H1 (cell line): ENCODE data around the gene MMP11. TPM values are rescaled to one million over a fixed set of nuclear protein-coding genes. Genes with fewer than 3 reads are reported as not detected.

Experiments
- CTCF ChIA-PET: fragments of 300-600 bp; sonication (Branson Sonifier 250); formaldehyde crosslinking; loops from one replicate; lab custom pipeline; 2021; ENCODE audit not compliant: partially characterized antibody; lab: Charles Lee
- POLR2A ChIA-PET: fragments of 300-600 bp; sonication (Branson Sonifier 250); formaldehyde crosslinking; loops from one replicate; lab custom pipeline; 2021; ENCODE audit warnings: inconsistent platforms; ENCODE audit not compliant: partially characterized antibody; lab: Charles Lee
- DNase-seq, 2 experiments: peaks; one replicate each; pipeline versions ENCODE4 v3.0.0 to v3.0.0-alpha.2; 2010 to 2022; ENCODE audit warnings: low spot score in 2 of 2, low read depth in 1 of 2, mixed read lengths in 1 of 2
- FAIRE-seq: peaks from 2 replicates; lab custom pipeline; 2011; peaks lifted over from hg19 to GRCh38; lab: Jason Lieb, UNC
- H2AFZ ChIP-seq: 2 replicates; pipeline ENCODE4 v1.8.1; 2012; ENCODE audit warnings: low read length, inconsistent platforms
- H2AK5ac ChIP-seq: 2 replicates; pipeline ENCODE4 v1.6.1; 2013; ENCODE audit warnings: low read depth, low read length
- H2BK120ac ChIP-seq: replicated peaks from 2 replicates; pipeline ENCODE3; 2013; ENCODE audit warnings: low read depth, low read length, inconsistent platforms
- H2BK12ac ChIP-seq: 2 replicates; pipeline ENCODE4 v1.6.1; 2013; ENCODE audit warnings: low read depth, low read length
- H2BK15ac ChIP-seq: 2 replicates; pipeline ENCODE4 v1.6.1; 2013; ENCODE audit warnings: low read length
- H2BK20ac ChIP-seq: 2 replicates; pipeline ENCODE4 v1.6.1; 2013; ENCODE audit warnings: low read length
- H2BK5ac ChIP-seq: 2 replicates; pipeline ENCODE4 v1.6.1; 2013; ENCODE audit warnings: low read depth, low read length
- H3K14ac ChIP-seq: 2 replicates; pipeline ENCODE4 v1.6.1; 2013; ENCODE audit warnings: inconsistent platforms; ENCODE audit not compliant: insufficient read length
- H3K18ac ChIP-seq: 2 replicates; pipeline ENCODE4 v1.6.1; 2013; ENCODE audit warnings: low read length; ENCODE audit errors: extremely low read depth
- H3K23ac ChIP-seq: 2 replicates; pipeline ENCODE4 v1.6.1; 2013; ENCODE audit warnings: inconsistent platforms; ENCODE audit not compliant: insufficient read length
- H3K23me2 ChIP-seq: 2 replicates; pipeline ENCODE4 v1.6.1; 2013; ENCODE audit warnings: low read depth, low read length
- H3K27ac ChIP-seq: 2 replicates; pipeline ENCODE4 v1.6.1; 2011; ENCODE audit warnings: low read depth, low read length, inconsistent platforms
- H3K27me3 ChIP-seq, 4 experiments: replicated peaks in 1 of 4; 1 replicate in 1 of 4; 2 replicates in 3 of 4; pipeline versions ENCODE4 v1.6.1 to v1.8.1; 2011 to 2013; ENCODE audit warnings: low read length in 3 of 4, mild to moderate bottlenecking in 3 of 4, inconsistent platforms in 2 of 4, mixed read lengths in 2 of 4, moderate library complexity in 1 of 4; ENCODE audit not compliant: control insufficient read depth in 3 of 4, insufficient read depth in 3 of 4; ENCODE audit errors: extremely low read depth in 1 of 4
- H3K36me3 ChIP-seq, 4 experiments: 2 replicates each; pipeline versions ENCODE4 v1.6.1 to v1.8.1; 2011 to 2013; ENCODE audit warnings: mild to moderate bottlenecking in 4 of 4, low read length in 3 of 4, moderate library complexity in 2 of 4, control low read depth in 1 of 4, inconsistent platforms in 1 of 4; ENCODE audit not compliant: insufficient read depth in 4 of 4, control insufficient read depth in 2 of 4
- H3K4ac ChIP-seq: replicated peaks from 2 replicates; pipeline ENCODE3; 2013; ENCODE audit warnings: low read length, low read depth, mixed read lengths, inconsistent platforms; ENCODE audit not compliant: insufficient read length
- H3K4me1 ChIP-seq, 4 experiments: replicated peaks in 1 of 4; 1 replicate in 1 of 4; 2 replicates in 3 of 4; pipeline versions ENCODE4 v1.6.1 to v1.8.1; 2011 to 2013; ENCODE audit warnings: low read length in 3 of 4, inconsistent platforms in 2 of 4, mixed read lengths in 1 of 4; ENCODE audit not compliant: insufficient read depth in 4 of 4, control insufficient read depth in 3 of 4
- H3K4me2 ChIP-seq, 2 experiments: 2 replicates each; pipeline versions ENCODE4 v1.6.1 to v1.8.1; 2011 to 2013; ENCODE audit warnings: low read depth in 2 of 2, low read length in 2 of 2, control low read depth in 1 of 2, inconsistent platforms in 1 of 2, mild to moderate bottlenecking in 1 of 2; ENCODE audit not compliant: insufficient read depth in 1 of 2
- H3K4me3 ChIP-seq, 4 experiments: fragments of 200-600, 300-600 bp in 1 of 4; sonication (generic), shearing (Covaris generic), sonication (Bioruptor Twin) in 1 of 4; 2 replicates each; pipeline versions ENCODE4 v1.5.1 to v1.8.1; 2011 to 2016; ENCODE audit warnings: low read length in 4 of 4, low read depth in 3 of 4, control low read depth in 2 of 4, inconsistent platforms in 2 of 4, mild to moderate bottlenecking in 2 of 4, mixed read lengths in 1 of 4, moderate library complexity in 1 of 4; ENCODE audit not compliant: insufficient read depth in 2 of 4; ENCODE audit errors: extremely low read depth in 1 of 4
- H3K56ac ChIP-seq: replicated peaks from 2 replicates; pipeline ENCODE3; 2013; ENCODE audit warnings: low read depth, mild to moderate bottlenecking, mixed read lengths, low read length, inconsistent platforms; ENCODE audit not compliant: insufficient read length
- H3K79me1 ChIP-seq: 2 replicates; pipeline ENCODE4 v1.6.1; 2013; ENCODE audit warnings: low read depth, low read length, control low read depth
- H3K79me2 ChIP-seq, 2 experiments: 2 replicates each; pipeline versions ENCODE4 v1.6.1 to v1.8.1; 2012 to 2013; ENCODE audit warnings: low read length in 2 of 2, mild to moderate bottlenecking in 2 of 2, inconsistent platforms in 1 of 2; ENCODE audit not compliant: insufficient read depth in 2 of 2, control insufficient read depth in 1 of 2
- H3K9ac ChIP-seq, 4 experiments: replicated peaks in 1 of 4; 1 replicate in 1 of 4; 2 replicates in 3 of 4; pipeline versions ENCODE4 v1.6.1 to v1.8.1; 2011 to 2013; ENCODE audit warnings: low read depth in 3 of 4, low read length in 3 of 4, control low read depth in 2 of 4, mild to moderate bottlenecking in 2 of 4, moderate library complexity in 2 of 4, inconsistent platforms in 1 of 4; ENCODE audit errors: extremely low read depth in 1 of 4
- H3K9me3 ChIP-seq, 2 experiments: 2 replicates each; pipeline versions ENCODE4 v1.6.1 to v1.8.1; 2012 to 2013; ENCODE audit warnings: mild to moderate bottlenecking in 2 of 2, moderate library complexity in 2 of 2, control low read depth in 1 of 2, inconsistent platforms in 1 of 2, low read depth in 1 of 2, low read length in 1 of 2, mixed read lengths in 1 of 2; ENCODE audit not compliant: insufficient read depth in 2 of 2
- H4K20me1 ChIP-seq, 2 experiments: replicated peaks in 1 of 2; 2 replicates each; pipeline versions ENCODE3 to v1.8.1; 2011 to 2013; ENCODE audit warnings: inconsistent platforms in 2 of 2, low read length in 2 of 2, mild to moderate bottlenecking in 1 of 2; ENCODE audit not compliant: insufficient read depth in 2 of 2, control insufficient read depth in 1 of 2
- H4K5ac ChIP-seq: 2 replicates; pipeline ENCODE4 v1.6.1; 2013; ENCODE audit warnings: low read length, low read depth, mixed read lengths, inconsistent platforms; ENCODE audit not compliant: insufficient read length
- H4K8ac ChIP-seq: 2 replicates; pipeline ENCODE4 v1.8.0; 2013; ENCODE audit warnings: mild to moderate bottlenecking, moderate library complexity, low read length, inconsistent platforms; ENCODE audit not compliant: insufficient read depth; ENCODE audit errors: extremely low read depth
- H4K91ac ChIP-seq: replicated peaks from 2 replicates; pipeline ENCODE3; 2013; ENCODE audit warnings: low read length, mixed read lengths, inconsistent platforms; ENCODE audit not compliant: insufficient read length
- BCL11A ChIP-seq, 2 experiments: IDR thresholded peaks; one replicate each; pipeline ENCODE4 v1.6.1; 2011; ENCODE audit warnings: low read depth in 2 of 2, low read length in 2 of 2, mild to moderate bottlenecking in 2 of 2
- BRCA1 ChIP-seq: IDR thresholded peaks from 2 replicates; pipeline ENCODE4 v1.6.1; 2012; ENCODE audit warnings: low read depth, low read length, improper control_type of control experiment
- CEBPB ChIP-seq: IDR thresholded peaks from 2 replicates; pipeline ENCODE4 v1.6.1; 2012; ENCODE audit warnings: low read depth, low read length
- EP300 ChIP-seq, 2 experiments: IDR thresholded peaks; 1 replicate in 1 of 2; 2 replicates in 1 of 2; pipeline ENCODE4 v1.6.1; 2011 to 2012; ENCODE audit warnings: low read depth in 2 of 2, low read length in 2 of 2, mild to moderate bottlenecking in 2 of 2, borderline replicate concordance in 1 of 2, inconsistent platforms in 1 of 2, moderate library complexity in 1 of 2
- GTF2F1 ChIP-seq: IDR thresholded peaks from 2 replicates; pipeline ENCODE4 v1.6.1; 2012; ENCODE audit warnings: low read depth, low read length, improper control_type of control experiment, borderline replicate concordance
- KDM4A ChIP-seq: IDR thresholded peaks from one replicate; pipeline ENCODE4 v1.7.1; 2012; ENCODE audit warnings: low read depth, mild to moderate bottlenecking, moderate library complexity, low read length, inconsistent platforms; ENCODE audit not compliant: severe bottlenecking
- POLR2A ChIP-seq, 2 experiments: IDR thresholded peaks; 1 replicate in 1 of 2; 2 replicates in 1 of 2; pipeline ENCODE4 v1.6.1; 2011; ENCODE audit warnings: low read depth in 2 of 2, low read length in 2 of 2, mild to moderate bottlenecking in 2 of 2; ENCODE audit errors: control extremely low read depth in 1 of 2
- RBBP5 ChIP-seq: IDR thresholded peaks from 2 replicates; pipeline ENCODE4 v1.7.1; 2012; ENCODE audit warnings: low read depth, mild to moderate bottlenecking, inconsistent platforms, low read length, moderate library complexity, borderline replicate concordance
- TBP ChIP-seq: IDR thresholded peaks from 2 replicates; pipeline ENCODE4 v1.6.1; 2011; ENCODE audit warnings: low read depth, low read length, improper control_type of control experiment
- TCF12 ChIP-seq: IDR thresholded peaks from 2 replicates; pipeline ENCODE4 v1.6.1; 2011; ENCODE audit warnings: low read depth, mild to moderate bottlenecking, low read length
- YY1 ChIP-seq: IDR thresholded peaks from 2 replicates; pipeline ENCODE4 v1.6.1; 2011; ENCODE audit warnings: low read depth, mild to moderate bottlenecking, low read length
- WGBS, 2 experiments: shearing (Covaris generic) in 1 of 2; methylation state at CpG; one replicate each; pipeline versions ENCODE4 v1.1.6 to v1.1.7; 2013 to 2015; ENCODE audit warnings: low lambda C conversion rate in 2 of 2, mixed read lengths in 2 of 2, inconsistent platforms in 1 of 2, low coverage in 1 of 2, missing lambda C conversion rate in 1 of 2; ENCODE audit not compliant: insufficient replicate concordance in 2 of 2, insufficient coverage in 1 of 2, insufficient read length in 1 of 2; ENCODE audit errors: extremely low coverage in 1 of 2, missing lambda C conversion rate in 1 of 2; 5-methylcytosine and 5-hydroxymethylcytosine counted together
- polyA plus RNA-seq, 7 experiments: library from polyadenylated mRNA; depleted of rRNA in 3 of 7; stranded (reverse) in 5 of 7; unstranded in 2 of 7; fragments of >200 nt in 5 of 7; fragments of 200-250 nt in 2 of 7; gene quantifications; 1 replicate in 5 of 7; 2 replicates in 1 of 7; 4 replicates in 1 of 7; pipeline versions ENCODE4 v1.2.1 to v1.2.3, GENCODE V29; 2011 to 2013; ENCODE audit warnings: missing spikeins in 2 of 7, mixed read lengths in 2 of 7
- total RNA-seq: library from RNA; stranded (reverse); fragmentation: NEBNext Ultra II Directional; extraction: Animal tissue kit (Norgen Biotek cat#: 25700); gene quantifications from 2 replicates; pipeline ENCODE4 v1.2.1, GENCODE V29; 2021
- TF ChIP-seq, protein P1 (sequence below): IDR thresholded peaks from 2 replicates; pipeline ENCODE4 v1.6.1; 2011; ENCODE audit warnings: low read length, improper control_type of control experiment

MMP11 gene
- total and polyA plus RNA-seq, 2 of the 8 experiments (the other 6 are each of a cell fraction or from before 2014, with no cell fraction given): 10.2 to 18.3 TPM

DNA sequence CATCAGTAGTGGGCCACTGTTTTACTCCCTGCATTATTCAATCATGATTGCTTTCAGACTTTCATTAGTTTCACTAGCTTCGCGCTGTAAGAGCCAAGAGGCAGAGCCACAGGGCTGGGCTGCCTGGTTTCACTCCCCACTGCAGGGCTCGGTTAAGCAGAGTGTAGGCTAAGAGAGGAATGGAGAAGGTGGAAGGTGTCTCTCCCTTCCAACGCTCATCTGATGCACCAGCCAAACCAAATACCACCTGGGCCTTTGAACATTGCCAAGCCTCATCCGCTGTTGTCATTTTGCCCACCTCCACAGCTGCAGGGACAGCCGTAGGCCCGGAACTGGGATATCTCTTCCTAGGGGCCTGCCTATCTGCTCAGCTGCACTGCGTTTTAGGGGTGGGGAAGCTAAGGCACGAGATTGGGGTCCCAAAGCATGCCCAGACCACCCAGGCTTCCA lies 13.6 kb downstream of the MMP11 start:
- H3K4me2 ChIP-seq: peak overlapping the region; percentile 64 to 71
- no peak overlapping the region for H2BK20ac ChIP-seq
- no peaks in the 10 kb centered on the region for H3K9me3 ChIP-seq
- H2AK5ac ChIP-seq: no peak overlapping the region
- H2BK120ac ChIP-seq: no peak overlapping the region
- no peaks in the 10 kb centered on the region for H3K36me3 ChIP-seq
- peak overlapping the region in 3 of 4 experiments; percentile 52 to 82 (median 56); a peak in 5 of 7 replicates for H3K9ac ChIP-seq
- peak overlapping the region; percentile 76; the same call in 1 of the 2 replicates for H2AFZ ChIP-seq
- 0 out of 2 replicates have a peak overlapping the region, but pooled peaks have one; percentile 25 for H2BK15ac ChIP-seq
- no peaks in the 10 kb centered on the region for H3K27me3 ChIP-seq
- H4K91ac ChIP-seq: peak overlapping the region; percentile 9
- H3K56ac ChIP-seq: no peak overlapping the region
- H2BK12ac ChIP-seq: peak overlapping the region; percentile 34
- peaks cover 0 to 12% (median 4%) of the 10 kb centered on the region in 4 experiments; a peak in 6 of 7 replicates for H3K4me1 ChIP-seq
- peaks cover 2 to 12% of the 10 kb centered on the region in 2 experiments for H4K20me1 ChIP-seq
- H2BK5ac ChIP-seq: peak overlapping the region; percentile 90
- peak overlapping the region; percentile 93 for H4K8ac ChIP-seq
- DNase-seq (peak in 1 of 2 experiments; percentile 57), FAIRE-seq (no peak)
- H4K5ac ChIP-seq: peak overlapping the region; percentile 89
- 76% methylated on average over 9 of the region's 9 CpGs; no CpG with 5 or more reads in 1 of the 2 experiments for WGBS, 2 experiments
- H3K23ac ChIP-seq: no peak overlapping the region
- H3K27ac ChIP-seq: 0 out of 2 replicates have a peak overlapping the region, but pooled peaks have one; percentile 19
- peak overlapping the region; percentile 79 to 87 (median 82) for H3K4me3 ChIP-seq
- H3K23me2 ChIP-seq: peaks cover 3% of the 10 kb centered on the region; the same call in 1 of the 2 replicates
- H3K14ac ChIP-seq: no peak overlapping the region
- peak overlapping the region; percentile 4; the same call in 1 of the 2 replicates for H3K18ac ChIP-seq
- no peak overlapping the region for H3K4ac ChIP-seq
- H3K79me2 ChIP-seq: peaks cover 22 to 39% of the 10 kb centered on the region in 2 experiments
- peaks cover 3% of the 10 kb centered on the region; the same call in 1 of the 2 replicates for H3K79me1 ChIP-seq
- ChIA-PET POLR2A (interaction anchor here (0.6 to 4.5 kb wide), 8 partner anchors 8 to 94 kb away, joined by 3 to 45 read pairs (median 5); partner anchors contain the start of gene MMP11), CTCF (interaction anchor here (0.6 to 6.4 kb wide), 3 partner anchors 10 to 196 kb away, joined by 5 to 47 read pairs (median 42); partner anchors contain the start of genes CHCHD10 and MMP11)
- TF ChIP-seq POLR2A (IDR thresholded peaks at IDR 0.05; ENCODE audit: control extremely low read depth in 1 of 2, low read depth in 2 of 2, low read length in 2 of 2) (no peak), RBBP5 (no peak), TBP (no peak), EP300 (IDR thresholded peaks at IDR 0.05; ENCODE audit: borderline replicate concordance in 1 of 2, low read depth in 2 of 2, low read length in 2 of 2) (no peak), GTF2F1 (no peak), YY1 (no peak), BRCA1 (no peak), TCF12 (no peak), BCL11A (IDR thresholded peaks at IDR 0.05; ENCODE audit: low read depth in 2 of 2, low read length in 2 of 2) (no peak), CEBPB (no peak), KDM4A (no peak)
- TF ChIP-seq, protein P1, sequence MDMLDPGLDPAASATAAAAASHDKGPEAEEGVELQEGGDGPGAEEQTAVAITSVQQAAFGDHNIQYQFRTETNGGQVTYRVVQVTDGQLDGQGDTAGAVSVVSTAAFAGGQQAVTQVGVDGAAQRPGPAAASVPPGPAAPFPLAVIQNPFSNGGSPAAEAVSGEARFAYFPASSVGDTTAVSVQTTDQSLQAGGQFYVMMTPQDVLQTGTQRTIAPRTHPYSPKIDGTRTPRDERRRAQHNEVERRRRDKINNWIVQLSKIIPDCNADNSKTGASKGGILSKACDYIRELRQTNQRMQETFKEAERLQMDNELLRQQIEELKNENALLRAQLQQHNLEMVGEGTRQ: no peak
